Astrocyte (in vitro differentiated cells and primary cell): ENCODE results near the gene RMP24.

Experiments used
- DNase-seq: peaks from one replicate; pipeline ENCODE4 v3.0.0-alpha.2; 2010; ENCODE audit warnings: low read depth
- FAIRE-seq: peaks from 2 replicates; lab custom pipeline; 2011; peaks lifted over from hg19 to GRCh38; lab: Jason Lieb, UNC
- H2AFZ ChIP-seq: 2 replicates; pipeline ENCODE4 v1.6.0; 2012; ENCODE audit warnings: low read depth, low read length, inconsistent platforms
- H3K27ac ChIP-seq: 2 replicates; pipeline ENCODE4 v1.5.1; 2011; ENCODE audit warnings: low read depth, low read length, inconsistent platforms
- H3K27me3 ChIP-seq: 2 replicates; pipeline ENCODE4 v1.6.0; 2011; ENCODE audit warnings: low read length, inconsistent platforms; ENCODE audit not compliant: insufficient read depth
- H3K36me3 ChIP-seq: 2 replicates; pipeline ENCODE4 v1.5.1; 2011; ENCODE audit warnings: low read length, inconsistent platforms; ENCODE audit not compliant: insufficient read depth
- H3K4me1 ChIP-seq: 2 replicates; pipeline ENCODE4 v1.5.1; 2011; ENCODE audit warnings: low read length, inconsistent platforms; ENCODE audit not compliant: insufficient read depth
- H3K4me2 ChIP-seq: 2 replicates; pipeline ENCODE4 v1.6.0; 2012; ENCODE audit warnings: low read length, inconsistent platforms
- H3K4me3 ChIP-seq: 2 replicates; pipeline ENCODE4 v1.5.1; 2011; ENCODE audit warnings: low read depth, mild to moderate bottlenecking, low read length, inconsistent platforms; ENCODE audit not compliant: insufficient read depth
- H3K79me2 ChIP-seq: 2 replicates; pipeline ENCODE4 v1.6.0; 2012; ENCODE audit warnings: mild to moderate bottlenecking, low read length, inconsistent platforms; ENCODE audit not compliant: insufficient read depth
- H3K9ac ChIP-seq: 2 replicates; pipeline ENCODE4 v1.6.0; 2012; ENCODE audit warnings: mild to moderate bottlenecking, low read length, inconsistent platforms
- H3K9me3 ChIP-seq: 2 replicates; pipeline ENCODE4 v1.5.1; 2012; ENCODE audit warnings: low read depth, mild to moderate bottlenecking, low read length, inconsistent platforms; ENCODE audit not compliant: insufficient read depth
- H4K20me1 ChIP-seq: 2 replicates; pipeline ENCODE4 v1.6.0; 2012; ENCODE audit warnings: low read length, inconsistent platforms; ENCODE audit not compliant: insufficient read depth
- H3K27ac Mint-ChIP-seq: one replicate; pipeline ENCODE4 v1.8.0; 2021; ENCODE audit warnings: mild to moderate bottlenecking, mixed read lengths; ENCODE audit not compliant: unreplicated experiment
- H3K27me3 Mint-ChIP-seq: one replicate; pipeline ENCODE4 v1.8.0; 2021; ENCODE audit warnings: low read depth, mixed read lengths; ENCODE audit not compliant: unreplicated experiment
- H3K36me3 Mint-ChIP-seq: one replicate; pipeline ENCODE4 v1.8.0; 2021; ENCODE audit warnings: low read depth, mixed read lengths; ENCODE audit not compliant: unreplicated experiment
- H3K4me1 Mint-ChIP-seq: one replicate; pipeline ENCODE4 v1.8.0; 2021; ENCODE audit warnings: low read depth, mixed read lengths; ENCODE audit not compliant: unreplicated experiment
- H3K4me3 Mint-ChIP-seq: one replicate; pipeline ENCODE4 v1.8.0; 2021; ENCODE audit warnings: mild to moderate bottlenecking, moderate library complexity, mixed read lengths; ENCODE audit not compliant: unreplicated experiment
- H3K9me3 Mint-ChIP-seq: one replicate; pipeline ENCODE4 v1.8.0; 2021; ENCODE audit warnings: mild to moderate bottlenecking, mixed read lengths; ENCODE audit not compliant: unreplicated experiment
- CTCF ChIP-seq: IDR thresholded peaks from 2 replicates; pipeline ENCODE4 v1.5.1; 2011; ENCODE audit warnings: low read depth, mild to moderate bottlenecking, inconsistent platforms, low read length, moderate library complexity; ENCODE audit not compliant: insufficient read depth
- EZH2 ChIP-seq: IDR thresholded peaks from 2 replicates; pipeline ENCODE4 v1.6.1; 2012; ENCODE audit warnings: mild to moderate bottlenecking, low read length, inconsistent platforms; ENCODE audit not compliant: insufficient read depth

The RMP24 gene

DNA sequence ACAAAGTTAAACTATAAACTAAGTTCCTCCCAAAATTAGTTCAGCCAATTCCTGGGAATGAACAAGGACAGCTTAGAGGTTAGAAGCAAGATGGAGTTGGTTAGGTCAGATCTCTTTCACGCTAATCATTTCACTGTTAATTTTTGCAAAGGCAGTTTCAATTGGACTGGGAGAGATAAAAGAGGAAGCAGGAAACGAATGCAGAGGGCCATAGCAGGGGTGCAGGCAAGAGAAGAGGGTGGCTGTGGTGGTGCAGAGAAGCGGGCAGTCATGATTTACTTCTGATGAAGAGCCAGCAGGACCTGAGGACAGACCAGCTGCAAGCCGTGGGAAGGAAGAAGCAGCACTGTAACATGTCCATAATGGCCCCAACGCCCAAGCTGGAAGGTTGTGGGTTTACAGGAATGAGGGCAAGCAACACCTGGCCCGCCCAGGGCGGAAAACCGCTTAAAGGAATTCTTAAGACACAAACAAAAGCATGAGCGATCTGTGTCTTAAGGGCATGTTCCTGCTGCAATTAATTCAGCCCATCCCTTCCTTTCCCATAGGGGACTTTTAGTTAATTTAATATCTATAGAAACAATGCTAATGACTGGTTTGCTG is 4.1 kb upstream of the RMP24 start:
- Mint-ChIP-seq H3K4me3 (no peak overlapping the region), H3K4me1 (peaks cover 11% of the 10 kb centered on the region), H3K27me3 (no peaks in the 10 kb centered on the region), H3K36me3 (no peaks in the 10 kb centered on the region), H3K9me3 (peaks cover 3% of the 10 kb centered on the region), H3K27ac (no peak overlapping the region)
- no peak overlapping the region for H3K4me2 ChIP-seq
- no peaks in the 10 kb centered on the region for H4K20me1 ChIP-seq
- no peak overlapping the region for H3K9ac ChIP-seq
- TF ChIP-seq EZH2: no peak
- no peak for TF ChIP-seq CTCF
- peaks cover 9% of the 10 kb centered on the region for H3K79me2 ChIP-seq
- DNase-seq (no peak), FAIRE-seq (no peak)
- no peak overlapping the region for H3K27ac ChIP-seq
- no peak overlapping the region for H3K4me3 ChIP-seq
- no peaks in the 10 kb centered on the region for H3K36me3 ChIP-seq
- H3K27me3 ChIP-seq: no peaks in the 10 kb centered on the region
- H2AFZ ChIP-seq: no peak overlapping the region
- no peaks in the 10 kb centered on the region for H3K9me3 ChIP-seq
- H3K4me1 ChIP-seq: peaks cover 8% of the 10 kb centered on the region

GRCh38 chr18:35969676-35970075 is 2.8 kb upstream of the RMP24 start:
- Mint-ChIP-seq H3K4me3 (no peak overlapping the region), H3K27me3 (no peaks in the 10 kb centered on the region), H3K36me3 (peaks cover 3% of the 10 kb centered on the region), H3K9me3 (peaks cover 3% of the 10 kb centered on the region), H3K27ac (no peak overlapping the region), H3K4me1 (peaks cover 20% of the 10 kb centered on the region)
- no peak for DNase-seq
- no peak for TF ChIP-seq CTCF
- no peak for TF ChIP-seq EZH2
- peaks cover 5% of the 10 kb centered on the region for H3K36me3 ChIP-seq
- H4K20me1 ChIP-seq: no peaks in the 10 kb centered on the region
- peaks cover 13% of the 10 kb centered on the region for H3K4me1 ChIP-seq
- H3K27me3 ChIP-seq: no peaks in the 10 kb centered on the region
- H3K27ac ChIP-seq: no peak overlapping the region
- no peak overlapping the region for H3K4me3 ChIP-seq
- H3K79me2 ChIP-seq: peaks cover 22% of the 10 kb centered on the region
- no peaks in the 10 kb centered on the region for H3K9me3 ChIP-seq
- no peak overlapping the region for H2AFZ ChIP-seq
- FAIRE-seq: no peak
- no peak overlapping the region for H3K4me2 ChIP-seq
- H3K9ac ChIP-seq: no peak overlapping the region

GRCh38 chr18:35971661-35972196 is 750 bp upstream of the RMP24 start:
- Mint-ChIP-seq H3K36me3 (peaks cover 7% of the 10 kb centered on the region), H3K27ac (peak overlapping the region; percentile 85), H3K9me3 (peaks cover 3% of the 10 kb centered on the region), H3K4me1 (peaks cover 20% of the 10 kb centered on the region), H3K4me3 (peak overlapping the region; percentile 100), H3K27me3 (no peaks in the 10 kb centered on the region)
- Histone ChIP-seq H4K20me1 (no peaks in the 10 kb centered on the region), H3K79me2 (peaks cover 33% of the 10 kb centered on the region), H3K4me1 (peaks cover 13% of the 10 kb centered on the region), H3K27me3 (no peaks in the 10 kb centered on the region), H2AFZ (peak overlapping the region; percentile 90), H3K4me2 (peak overlapping the region; percentile 95), H3K27ac (peak overlapping the region; percentile 79), H3K9me3 (no peaks in the 10 kb centered on the region), H3K4me3 (peak overlapping the region; percentile 99), H3K36me3 (peaks cover 19% of the 10 kb centered on the region), H3K9ac (peak overlapping the region; percentile 94)
- DNase-seq (no peak), FAIRE-seq (no peak)
- no peak for TF ChIP-seq EZH2
- no peak for TF ChIP-seq CTCF
